NCI-H446 (cell line): ENCODE measurements around the gene IPMK.

Experiments used
- DNase-seq, 2 experiments: peaks; one replicate each; lab custom pipeline; 2025; lab: John Stamatoyannopoulos, UW

The IPMK gene

DNA sequence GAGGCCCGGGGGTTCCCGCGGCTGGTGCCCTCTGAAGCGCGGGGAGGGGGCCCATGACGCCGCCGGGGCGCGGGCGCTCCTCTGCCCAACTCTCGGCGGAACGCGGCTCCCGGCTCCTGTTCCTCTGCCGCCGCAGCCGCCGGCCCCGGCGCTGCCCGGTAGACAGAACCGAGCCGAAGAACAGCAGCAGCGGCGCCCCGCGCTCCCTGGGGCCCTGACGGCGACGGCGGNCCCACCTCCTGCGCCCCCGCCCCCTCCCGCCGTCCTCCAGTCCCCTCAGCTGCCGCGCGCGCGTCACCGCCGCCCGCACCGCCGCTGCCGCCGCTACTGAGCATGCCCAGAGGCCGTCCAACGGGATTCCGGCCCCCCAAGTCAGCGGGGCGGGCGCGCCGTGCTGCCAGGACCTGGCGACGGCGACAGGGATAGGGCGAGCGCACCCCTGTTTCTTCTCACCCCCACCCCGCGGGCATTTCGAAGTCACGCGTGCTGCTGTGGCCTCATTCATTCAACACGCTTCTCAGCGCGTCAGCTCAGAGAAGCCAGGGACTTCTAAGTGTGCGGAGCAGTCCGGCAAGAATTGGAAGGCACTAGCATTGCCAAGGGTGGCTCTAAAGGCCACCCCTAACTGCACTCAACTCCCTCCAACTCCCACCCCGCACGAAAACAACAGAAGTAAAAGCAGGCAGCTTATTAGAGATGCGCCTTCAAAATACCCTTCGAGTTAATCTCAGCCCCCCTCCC is at the start of gene IPMK:
IPMK (minus strand) TSS at position 182 of the 741 bp plus-strand sequence. CDS start 283 bp downstream, outside the sequence.
- DNase-seq = peak; percentile 65 to 77

DNA sequence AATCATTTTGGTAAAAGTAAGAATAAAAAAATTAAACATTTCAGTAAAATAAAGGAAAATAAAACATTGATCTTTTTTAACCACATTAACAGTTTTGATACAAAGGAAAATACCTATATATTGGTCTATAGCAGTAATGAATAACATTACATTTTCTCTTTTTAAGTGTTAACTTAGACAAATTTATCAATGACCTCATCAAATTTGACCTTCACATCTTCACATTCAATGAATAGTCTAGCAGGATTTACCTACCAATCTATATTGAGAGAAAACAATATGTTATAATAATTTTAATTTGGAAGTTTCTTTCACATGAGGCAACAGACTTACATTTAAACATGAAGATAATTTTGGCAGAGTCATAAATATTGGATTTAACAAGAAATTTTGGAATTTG is 49.2 kb upstream of the IPMK start:
- no peak for DNase-seq

DNA sequence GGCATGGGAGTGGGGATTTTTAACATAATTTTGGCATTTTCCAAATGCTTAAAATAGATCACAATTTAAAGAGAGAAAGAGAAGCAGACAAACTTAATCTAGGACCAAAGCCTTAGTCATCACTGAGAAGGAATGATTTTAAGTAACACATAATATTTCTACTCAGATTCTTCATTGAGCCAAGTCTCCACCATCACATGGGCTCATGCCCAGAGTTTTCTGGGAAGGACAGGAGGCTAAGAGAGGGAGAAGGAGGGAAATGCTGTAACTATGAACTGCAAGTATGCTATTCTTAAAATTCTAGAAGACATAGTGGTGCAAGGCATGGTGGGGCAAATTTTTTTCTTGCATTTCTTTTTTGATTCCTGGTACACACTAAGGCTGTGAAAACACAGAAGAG is 43.3 kb upstream of the IPMK start:
- DNase-seq = no peak

DNA sequence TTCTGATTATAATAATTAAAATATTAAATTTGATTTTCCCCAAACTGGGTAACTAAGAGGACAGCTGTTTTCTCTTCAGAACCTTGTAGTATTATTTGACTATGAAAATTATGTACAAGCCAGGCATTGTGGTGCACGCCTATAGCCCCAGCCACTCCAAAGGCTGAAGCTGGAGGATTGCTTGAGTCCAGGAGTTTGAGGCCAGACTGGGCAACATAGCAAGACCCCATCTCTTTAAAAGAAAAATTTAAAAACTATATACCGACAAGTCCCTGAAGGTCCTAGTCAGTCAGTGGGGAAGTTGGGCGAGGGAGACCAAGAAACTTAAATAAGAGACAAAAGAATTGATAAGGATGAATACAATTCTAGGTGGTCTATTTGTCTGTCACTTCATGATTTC is 40.0 kb upstream of the IPMK start:
- DNase-seq = no peak

DNA sequence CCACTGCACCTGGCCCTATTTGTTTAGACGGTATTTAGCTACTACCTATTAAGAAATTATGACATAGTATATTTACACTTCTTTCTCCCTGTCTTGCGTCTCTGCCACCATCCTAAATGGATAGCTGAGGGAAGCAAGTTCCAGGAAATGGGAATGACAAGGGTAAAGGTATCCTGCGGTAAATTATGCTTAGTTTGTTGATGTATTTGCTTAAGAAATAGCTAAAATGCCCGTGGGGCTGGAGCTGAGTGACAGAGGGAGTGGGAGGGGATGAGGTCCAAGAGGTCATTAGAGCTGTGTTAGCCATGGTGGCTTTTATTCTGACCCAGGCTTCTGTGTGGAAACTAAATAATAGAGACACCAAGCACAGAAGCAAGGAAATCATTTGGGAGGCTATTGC is 38.1 kb upstream of the IPMK start:
- DNase-seq = no peak

DNA sequence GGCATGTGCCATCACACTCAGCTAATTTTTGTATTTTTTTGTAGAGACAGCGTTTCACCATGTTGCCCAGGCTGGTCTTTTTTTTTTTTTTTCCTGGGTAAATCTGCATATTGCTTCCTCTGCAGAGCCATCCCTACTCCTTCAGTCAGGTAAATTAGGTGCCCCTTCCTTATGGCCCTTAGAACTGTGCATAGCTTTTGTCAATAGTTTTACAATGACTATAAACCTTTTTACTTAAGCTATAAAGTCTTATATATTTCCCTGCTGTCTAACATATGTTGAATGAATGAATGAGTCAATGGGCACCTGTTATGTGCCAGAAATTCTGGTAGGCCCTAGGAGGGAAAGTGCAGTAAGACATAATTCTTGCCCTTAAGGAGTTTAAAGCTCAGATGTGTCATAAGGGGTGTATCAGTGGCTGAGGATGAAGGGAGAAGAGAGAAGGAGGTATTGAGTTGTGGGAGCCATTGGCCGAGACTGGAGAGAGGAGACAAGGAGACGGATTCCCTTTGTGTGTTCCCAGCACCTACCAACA is 36.5 kb upstream of the IPMK start:
- DNase-seq = no peak

DNA sequence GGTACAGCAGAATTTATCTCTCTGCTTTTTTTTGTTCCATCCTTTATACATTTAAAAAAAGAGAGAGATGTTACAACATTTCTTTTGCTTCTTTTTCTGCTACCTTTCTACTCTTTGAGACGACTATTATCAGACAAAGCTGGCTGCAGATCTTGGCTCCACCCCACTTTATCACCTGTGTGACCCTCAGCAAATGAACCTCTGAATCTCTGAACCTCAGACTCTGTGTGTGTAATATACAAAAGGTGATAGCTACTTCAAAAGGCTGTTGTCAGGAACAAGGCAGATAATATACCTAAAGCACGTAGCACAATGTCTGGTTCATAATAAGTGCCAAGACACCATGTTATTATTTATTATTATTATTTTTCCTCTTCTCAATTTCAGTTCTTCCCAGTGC is 34.6 kb upstream of the IPMK start:
- DNase-seq = no peak

DNA sequence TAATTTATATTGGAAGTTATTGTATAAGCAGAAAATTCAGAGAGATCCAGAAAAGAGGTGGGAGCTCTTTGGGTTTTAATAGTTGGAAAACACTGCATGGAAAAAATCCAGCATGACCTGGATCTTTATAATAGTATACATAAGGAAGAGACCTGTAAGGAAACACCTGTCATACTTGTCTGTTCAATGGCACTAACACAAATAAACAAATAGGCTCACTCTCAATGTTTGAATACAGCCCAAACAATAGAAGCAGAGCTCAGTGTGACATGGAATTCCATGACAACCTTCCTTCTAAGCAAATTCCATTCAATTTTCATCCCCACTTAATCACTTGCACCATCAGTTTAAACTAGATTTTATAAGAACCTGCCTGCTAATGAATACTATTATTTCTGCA is 33.0 kb upstream of the IPMK start:
- no peak for DNase-seq

DNA sequence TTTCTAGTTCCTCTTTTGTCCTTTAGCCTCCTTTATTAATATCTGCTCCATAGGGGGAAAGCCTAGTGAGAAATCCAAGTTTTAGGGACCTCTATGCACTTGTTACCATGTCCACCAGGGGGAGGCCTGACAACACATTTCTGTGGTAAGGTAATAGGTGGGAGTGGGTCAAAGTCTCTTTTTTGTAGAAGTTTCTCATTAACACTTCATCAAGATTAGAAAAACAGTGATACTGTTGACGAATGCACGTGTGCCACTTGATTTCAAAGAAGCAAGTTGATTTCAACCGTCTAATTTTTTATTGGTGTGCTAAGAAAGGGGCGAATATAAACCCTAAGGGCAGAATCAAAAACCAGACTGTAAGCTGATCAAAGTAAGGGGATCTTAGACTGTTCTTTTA is 31.9 kb upstream of the IPMK start:
- peak in 1 of 2 experiments; percentile 47 for DNase-seq

DNA sequence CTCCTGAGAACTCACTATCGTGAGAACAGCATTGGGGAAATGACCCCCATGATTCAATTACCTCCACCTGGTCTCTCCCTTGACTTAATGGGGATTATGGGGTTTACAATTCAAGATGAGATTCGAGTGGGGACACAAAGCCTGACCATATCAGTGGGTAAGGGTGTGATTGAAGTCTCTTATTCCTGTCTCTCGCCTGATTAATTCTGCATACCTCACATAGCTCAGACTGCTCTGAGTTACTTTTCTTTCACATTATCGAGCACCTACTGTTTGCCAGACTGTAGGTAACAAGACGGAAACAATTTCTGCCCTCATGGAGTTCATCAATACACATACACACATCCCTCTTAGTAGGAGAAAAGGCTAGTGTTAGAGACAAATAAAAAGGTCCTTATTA is 26.3 kb upstream of the IPMK start:
- DNase-seq = no peak

DNA sequence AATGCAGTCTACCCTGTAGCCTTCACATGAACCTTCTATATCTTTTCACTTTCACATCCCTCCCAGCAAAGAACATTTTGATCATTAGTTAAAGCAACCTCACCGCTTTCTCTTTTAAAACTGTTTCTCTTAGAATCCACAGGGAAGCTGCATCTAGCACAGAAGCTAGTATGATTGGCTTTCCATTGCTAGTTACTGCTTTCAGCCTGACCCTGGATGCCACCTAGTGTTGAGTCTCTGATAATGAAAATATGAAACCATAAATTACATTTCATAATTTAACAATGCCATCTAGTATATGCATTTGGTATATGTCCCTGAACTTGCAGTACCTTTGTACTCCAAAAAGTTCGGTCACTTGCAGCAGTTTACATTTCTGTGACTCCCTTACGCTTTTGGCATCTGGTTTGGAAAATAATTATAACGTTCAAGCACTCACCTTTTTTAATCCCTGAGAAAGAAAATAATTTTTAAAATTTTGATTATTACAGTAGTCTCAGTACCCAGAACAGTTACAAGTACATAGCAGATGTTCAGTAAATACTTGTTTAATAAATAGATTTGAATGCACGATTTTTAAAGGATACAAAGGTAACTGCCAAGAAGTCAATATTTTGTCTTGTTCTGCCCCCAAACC is 24.0 kb upstream of the IPMK start:
- DNase-seq = peak in 1 of 2 experiments; percentile 34

DNA sequence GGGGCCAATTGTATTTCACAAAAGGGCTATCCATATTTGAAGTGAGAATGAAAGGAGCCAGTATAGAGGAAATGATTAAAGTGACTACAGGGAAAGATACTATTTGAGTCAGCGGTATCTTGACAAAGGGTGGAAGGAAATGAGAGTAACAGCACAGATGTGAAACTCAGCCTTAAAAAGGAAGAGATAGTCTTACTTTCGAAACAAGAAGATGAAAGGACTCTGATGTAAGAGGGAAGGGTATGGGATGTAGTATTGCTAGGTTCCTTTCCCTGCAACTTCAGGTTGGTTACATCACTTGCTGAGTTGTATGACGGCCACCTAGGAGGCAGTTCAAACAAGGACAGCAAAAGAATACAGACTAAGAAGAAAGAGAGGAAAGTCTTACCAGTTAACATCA is 14.9 kb upstream of the IPMK start:
- no peak for DNase-seq

DNA sequence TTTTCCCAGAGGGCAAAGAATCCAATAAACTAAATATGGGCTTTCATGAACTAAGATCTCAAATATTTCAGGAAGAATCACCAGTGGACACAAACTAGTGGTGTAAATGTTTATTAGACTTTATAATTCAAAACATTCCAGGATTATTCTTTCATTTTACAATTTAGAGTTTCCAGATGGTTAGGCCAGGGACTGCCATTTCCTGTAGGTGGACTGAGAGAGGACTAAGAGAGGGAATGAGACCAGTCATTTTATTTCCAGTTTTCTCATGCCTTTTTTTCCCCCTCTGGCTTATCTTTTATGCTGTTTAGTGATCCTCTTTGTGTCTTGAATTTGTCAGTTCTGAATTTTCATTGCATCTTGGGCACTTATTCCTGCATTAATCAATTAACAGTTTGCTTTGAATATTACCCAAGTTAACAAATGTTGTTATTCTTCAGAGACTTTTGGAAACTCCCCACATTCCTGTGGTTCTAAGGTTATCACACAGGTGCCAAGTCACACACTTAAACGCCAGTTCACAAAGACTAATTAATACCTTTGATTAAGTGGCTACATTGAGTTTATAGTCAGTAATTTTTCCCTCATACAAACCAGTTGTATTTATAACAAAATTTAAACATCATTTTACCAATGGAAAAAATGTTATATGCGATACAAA is 13.5 kb upstream of the IPMK start:
- DNase-seq = no peak

DNA sequence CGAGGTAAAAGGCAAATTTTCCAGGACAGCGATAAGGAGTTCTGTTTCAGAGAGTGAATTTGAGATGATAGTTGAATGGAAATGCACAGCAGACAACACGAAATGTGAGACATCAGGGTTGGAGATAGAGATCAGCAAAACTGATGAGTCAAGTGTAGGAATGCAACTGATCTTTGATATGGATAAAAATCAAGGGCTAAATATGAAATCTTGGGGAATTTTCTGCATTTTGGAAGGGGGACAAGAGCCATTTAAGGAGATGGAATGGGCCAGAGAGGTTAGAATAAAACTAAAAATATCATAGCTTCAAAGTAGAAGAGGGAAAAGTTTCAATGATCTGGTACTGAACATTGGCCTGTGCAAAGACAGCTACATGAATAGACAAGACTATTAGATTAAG is 12.8 kb upstream of the IPMK start:
- DNase-seq = no peak

DNA sequence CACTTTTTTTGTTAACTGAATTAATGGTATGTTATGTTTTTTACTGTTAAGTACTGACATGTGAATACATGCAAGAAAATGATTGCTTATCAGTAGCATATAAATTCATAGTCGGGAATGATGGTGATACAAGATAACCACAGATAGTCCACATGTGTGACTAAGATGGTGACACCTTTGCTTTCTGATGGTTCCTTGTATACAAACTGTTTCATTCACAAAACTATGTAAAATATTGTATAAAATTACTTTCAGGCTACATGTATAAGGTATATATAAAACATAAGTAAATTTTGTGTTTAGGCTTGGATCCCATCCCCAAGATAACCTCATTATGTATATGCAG is 11.2 kb upstream of the IPMK start:
- DNase-seq = no peak

DNA sequence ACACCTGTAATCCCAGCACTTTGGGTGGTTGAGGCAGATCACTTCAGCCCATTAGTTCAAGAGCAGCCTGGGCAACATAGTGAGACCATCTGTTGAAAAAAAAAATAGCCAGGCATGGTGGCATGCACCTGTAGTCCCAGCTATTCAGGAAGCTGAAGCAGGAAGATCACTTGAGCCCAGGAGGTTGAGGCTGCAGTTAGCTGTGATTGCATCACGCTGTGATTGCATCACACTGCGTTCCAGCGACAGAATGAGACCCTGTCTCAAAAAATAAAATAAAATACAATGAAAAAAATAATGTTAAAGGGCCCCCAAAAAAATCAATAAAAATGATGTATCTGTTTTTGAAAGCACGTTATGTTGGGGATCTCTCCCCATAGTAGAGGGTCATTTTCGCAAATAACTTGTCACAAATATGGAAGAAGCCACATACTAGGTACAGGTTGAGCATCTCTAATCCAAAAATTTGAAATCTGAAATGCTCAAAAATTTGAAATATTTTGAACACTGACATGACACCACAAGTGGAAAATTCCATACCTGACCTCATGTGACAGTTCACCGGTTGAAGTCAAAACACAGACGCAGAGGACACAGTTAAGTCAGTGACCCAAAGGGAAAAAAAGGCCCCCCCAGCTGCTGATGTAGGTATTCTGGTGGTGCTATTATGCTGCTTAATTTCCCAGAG is 10.7 kb upstream of the IPMK start:
- DNase-seq = no peak

DNA sequence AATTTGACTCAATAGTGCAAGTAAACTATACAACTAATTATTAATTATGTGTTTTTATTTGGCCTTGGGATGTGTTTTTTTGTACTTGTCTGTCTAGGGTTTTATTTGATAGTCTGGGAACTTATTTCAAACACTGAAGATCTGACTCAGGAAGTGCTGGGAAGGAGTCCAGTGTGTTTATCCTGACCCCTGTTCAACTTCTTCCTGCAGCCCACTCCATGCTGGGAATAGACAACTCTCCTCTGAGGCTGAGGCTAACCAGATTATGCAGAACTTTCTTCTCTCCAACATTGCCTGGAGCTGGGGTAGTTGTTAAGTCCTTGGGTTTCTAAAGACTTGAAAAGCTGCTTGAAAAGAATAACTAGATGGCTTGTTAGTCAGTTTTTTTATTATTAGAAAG is 8.2 kb upstream of the IPMK start:
- DNase-seq = no peak

DNA sequence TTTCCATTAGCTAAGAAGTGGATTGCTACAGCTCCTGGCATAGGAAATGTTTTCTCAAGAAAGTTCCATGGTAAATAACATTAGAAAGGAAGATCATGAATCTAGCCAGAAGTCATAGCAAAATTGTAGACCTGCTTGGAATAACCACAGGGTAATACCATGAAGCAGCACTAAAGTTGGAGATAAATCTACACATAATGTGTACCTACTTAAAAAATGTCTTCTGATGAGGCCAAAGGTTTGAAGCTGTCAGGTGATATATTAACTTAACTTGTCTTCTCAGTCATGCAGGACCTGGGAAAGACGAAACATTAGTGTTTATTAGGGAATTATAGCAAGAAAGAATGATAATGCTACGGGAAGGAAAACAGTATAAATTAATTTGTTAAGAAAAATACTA is 7.6 kb upstream of the IPMK start:
- no peak for DNase-seq

DNA sequence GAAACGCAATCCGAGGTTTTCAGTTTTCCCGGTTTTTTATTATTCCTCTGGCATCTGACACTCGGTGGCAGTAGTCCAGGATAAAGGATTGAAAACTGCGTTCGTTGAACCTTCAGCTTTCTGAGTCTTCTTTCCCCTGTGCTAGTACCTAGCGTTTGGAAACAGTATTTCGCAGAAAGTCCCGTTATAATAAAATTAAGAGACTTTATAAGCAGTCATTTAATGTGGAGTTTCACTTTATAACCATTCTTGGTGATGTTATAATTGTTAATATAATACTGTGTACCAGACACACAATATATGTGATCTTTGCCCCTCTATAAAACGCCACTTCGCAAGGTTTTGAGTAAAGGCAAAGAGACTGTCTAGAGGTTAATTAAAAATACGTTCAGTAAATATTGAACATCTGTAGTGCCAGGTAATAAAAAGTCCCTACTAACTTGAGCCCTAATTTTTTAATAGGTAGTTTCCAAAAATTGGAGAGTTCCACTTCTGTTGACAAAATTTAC is 2.1 kb upstream of the IPMK start:
- DNase-seq = peak in 1 of 2 experiments; percentile 21

DNA sequence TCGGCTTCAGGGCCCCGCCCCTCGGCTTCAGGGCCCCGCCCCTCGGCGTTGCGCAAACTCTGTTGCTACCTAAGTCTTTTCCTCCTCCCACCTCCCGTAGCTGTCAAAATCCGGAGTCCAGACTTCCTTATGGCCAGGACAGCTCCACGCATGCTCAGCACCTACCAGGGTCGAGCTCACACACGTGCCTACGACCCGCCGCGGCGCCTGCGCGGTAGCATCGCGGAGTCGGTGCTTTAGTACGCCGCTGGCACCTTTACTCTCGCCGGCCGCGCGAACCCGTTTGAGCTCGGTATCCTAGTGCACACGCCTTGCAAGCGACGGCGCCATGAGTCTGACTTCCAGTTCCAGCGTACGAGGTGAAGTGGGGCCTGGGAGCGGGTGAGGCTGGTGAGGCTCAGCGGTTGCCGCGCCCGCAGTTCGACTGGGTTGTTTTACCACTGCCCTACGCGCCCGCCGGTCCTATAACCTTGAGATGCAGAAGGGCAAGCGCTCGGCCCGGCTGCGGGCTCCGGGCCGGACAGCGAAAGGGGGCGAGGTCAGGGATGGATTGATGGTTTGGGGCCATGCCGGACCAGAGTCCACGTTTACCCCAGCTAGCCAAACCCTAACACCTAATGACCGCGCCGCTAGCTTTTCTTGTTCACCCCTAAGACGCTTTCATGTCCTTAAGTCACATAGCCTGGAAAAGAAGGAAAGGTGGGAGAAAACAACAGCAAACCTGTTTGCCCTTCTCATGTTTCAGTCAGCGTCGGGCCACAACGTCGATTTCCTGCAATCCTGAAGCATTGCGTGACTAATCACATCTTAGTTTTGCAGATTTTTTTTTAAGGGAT is 1.5 kb upstream of the IPMK start, which contains the start of gene CISD1:
CISD1 (plus strand) TSS at position 217 of the 836 bp plus-strand sequence; CDS start at position 329, 112 bp downstream.
- DNase-seq = peak; percentile 82 to 96

DNA sequence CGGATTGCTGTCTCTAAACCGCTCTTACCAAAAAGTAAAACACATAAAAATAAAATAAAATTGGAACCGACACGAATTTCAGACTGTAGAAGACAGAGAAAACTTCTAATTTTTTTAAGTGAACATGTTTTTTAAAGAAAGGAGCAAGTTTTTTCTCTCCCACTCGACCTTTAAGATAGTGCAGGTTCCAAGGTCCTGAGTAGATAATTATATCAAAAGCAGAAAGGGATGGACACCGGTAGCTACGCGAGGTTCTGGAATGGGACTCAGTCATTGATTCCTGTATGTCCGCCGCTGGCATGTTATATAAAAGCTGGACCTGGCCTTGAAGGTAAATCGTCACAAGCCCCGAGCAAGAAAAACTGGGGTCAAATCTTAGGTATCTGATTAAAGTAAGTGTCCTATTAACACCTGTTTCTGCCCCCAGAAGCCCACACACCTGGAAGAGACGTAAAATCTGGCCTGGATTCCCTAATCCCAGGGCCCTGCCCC is 806 bp upstream of the IPMK start:
- no peak for DNase-seq
